ENCODE data around the gene RTKN. TPM values are rescaled to one million over a fixed set of nuclear protein-coding genes. Genes with fewer than 3 reads are reported as not detected.

The RTKN gene
- total and polyA plus RNA-seq, 4 donors = 21.9 to 46.0 (median 30.6) TPM

DNA sequence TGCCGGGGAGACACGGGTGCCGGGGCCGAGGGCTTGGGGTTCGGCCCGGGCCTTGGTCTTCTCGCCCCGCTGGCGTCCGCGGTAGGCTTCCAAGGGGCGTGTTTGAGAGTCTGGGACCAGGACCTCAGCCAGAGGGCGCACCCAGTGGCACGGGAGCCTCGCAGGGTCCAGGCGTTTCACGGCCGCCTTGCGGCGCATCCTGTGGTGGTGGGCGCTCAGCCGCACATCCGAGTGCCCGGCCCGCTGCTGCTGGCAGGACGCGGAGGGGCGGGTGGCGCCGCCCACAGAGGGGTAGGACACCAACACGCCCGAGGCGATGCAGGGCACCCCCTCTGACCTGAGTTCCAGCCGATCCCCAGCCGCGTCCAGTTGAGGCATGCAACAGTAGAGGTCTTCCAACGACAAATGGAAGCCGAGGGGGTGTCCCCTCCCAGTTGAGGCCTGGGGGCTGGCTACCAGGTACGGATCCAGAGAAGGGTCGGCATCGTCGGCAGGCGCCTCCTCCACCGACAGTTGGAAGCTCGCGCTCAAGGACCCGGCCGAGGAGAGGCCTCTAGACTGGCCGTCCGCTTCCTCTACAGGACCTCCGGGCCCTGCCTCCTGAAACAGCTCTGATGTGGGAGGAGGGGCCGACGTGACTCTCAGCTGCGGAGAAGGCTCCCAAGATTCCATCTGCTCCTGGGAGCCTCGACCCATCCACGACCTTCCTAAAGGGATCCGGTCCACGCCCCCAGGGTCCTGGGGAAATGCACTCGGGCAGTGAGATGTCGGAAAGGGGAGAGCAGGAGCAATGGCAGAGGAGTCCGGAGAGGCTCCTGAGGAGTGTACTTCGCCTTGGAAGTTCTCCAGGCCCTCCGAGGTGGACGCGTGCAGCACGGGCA is 26.6 kb downstream of the RTKN start:
- Histone ChIP-seq H3K9ac (ENCODE audit: insufficient read depth in 1 of 2, low read length in 2 of 2) (peak overlapping the region in 1 of 2 donors; percentile 33), H3K4me3 (peak overlapping the region; percentile 49), H3K27me3 (ENCODE audit: control insufficient read depth in 3 of 3, insufficient read depth in 3 of 3, low read length in 2 of 3) (no peaks in the 10 kb centered on the region), H3K27ac (ENCODE audit: low read depth in 1 of 2, low read length in 1 of 2) (peak overlapping the region in 1 of 2 donors; percentile 8), H3K4me1 (ENCODE audit: control insufficient read depth in 5 of 5, insufficient read depth in 5 of 5, low read length in 5 of 5) (peaks cover 0 to 21% (median 0%) of the 10 kb centered on the region in 5 donors), H3K9me3 (ENCODE audit: control insufficient read depth in 4 of 4, insufficient read depth in 3 of 4, low read length in 3 of 4) (no peaks in the 10 kb centered on the region), H3K36me3 (ENCODE audit: control insufficient read depth in 4 of 4, insufficient read depth in 4 of 4, low read length in 4 of 4) (no peaks in the 10 kb centered on the region)
- ATAC-seq (ENCODE audit: insufficient read depth, low FRiP score) (peak; percentile 56), DNase-seq (peak; percentile 65 to 80 (median 76))
- TF ChIP-seq, protein P1, sequence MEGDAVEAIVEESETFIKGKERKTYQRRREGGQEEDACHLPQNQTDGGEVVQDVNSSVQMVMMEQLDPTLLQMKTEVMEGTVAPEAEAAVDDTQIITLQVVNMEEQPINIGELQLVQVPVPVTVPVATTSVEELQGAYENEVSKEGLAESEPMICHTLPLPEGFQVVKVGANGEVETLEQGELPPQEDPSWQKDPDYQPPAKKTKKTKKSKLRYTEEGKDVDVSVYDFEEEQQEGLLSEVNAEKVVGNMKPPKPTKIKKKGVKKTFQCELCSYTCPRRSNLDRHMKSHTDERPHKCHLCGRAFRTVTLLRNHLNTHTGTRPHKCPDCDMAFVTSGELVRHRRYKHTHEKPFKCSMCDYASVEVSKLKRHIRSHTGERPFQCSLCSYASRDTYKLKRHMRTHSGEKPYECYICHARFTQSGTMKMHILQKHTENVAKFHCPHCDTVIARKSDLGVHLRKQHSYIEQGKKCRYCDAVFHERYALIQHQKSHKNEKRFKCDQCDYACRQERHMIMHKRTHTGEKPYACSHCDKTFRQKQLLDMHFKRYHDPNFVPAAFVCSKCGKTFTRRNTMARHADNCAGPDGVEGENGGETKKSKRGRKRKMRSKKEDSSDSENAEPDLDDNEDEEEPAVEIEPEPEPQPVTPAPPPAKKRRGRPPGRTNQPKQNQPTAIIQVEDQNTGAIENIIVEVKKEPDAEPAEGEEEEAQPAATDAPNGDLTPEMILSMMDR (IDR thresholded peaks at IDR 0.05; ENCODE audit: control extremely low read depth, extremely low read depth) = no peak
- 6 to 10% methylated on average over 49 to 66 of the region's 66 CpGs for WGBS, 2 donors

GRCh38 chr2:74414441-74414840 is 27.3 kb downstream of the RTKN start:
- H3K27ac ChIP-seq (ENCODE audit: low read depth in 1 of 2, low read length in 1 of 2) = peak overlapping the region in 1 of 2 donors; percentile 8
- H3K4me1 ChIP-seq (ENCODE audit: control insufficient read depth in 5 of 5, insufficient read depth in 5 of 5, low read length in 5 of 5) = peaks cover 0 to 21% (median 0%) of the 10 kb centered on the region in 5 donors
- no peaks in the 10 kb centered on the region for H3K36me3 ChIP-seq (ENCODE audit: control insufficient read depth in 4 of 4, insufficient read depth in 4 of 4, low read length in 4 of 4)
- H3K4me3 ChIP-seq = peak overlapping the region; percentile 29
- DNase-seq = no peak
- WGBS, 2 donors = 54 to 59% methylated on average over 19 of the region's 19 CpGs
- ATAC-seq (ENCODE audit: insufficient read depth, low FRiP score) = no peak
- TF ChIP-seq, protein P1 (IDR thresholded peaks at IDR 0.05; ENCODE audit: control extremely low read depth, extremely low read depth) = no peak
- H3K9ac ChIP-seq (ENCODE audit: insufficient read depth in 1 of 2, low read length in 2 of 2) = no peak overlapping the region
- no peaks in the 10 kb centered on the region for H3K27me3 ChIP-seq (ENCODE audit: control insufficient read depth in 3 of 3, insufficient read depth in 3 of 3, low read length in 2 of 3)
- no peaks in the 10 kb centered on the region for H3K9me3 ChIP-seq (ENCODE audit: control insufficient read depth in 4 of 4, insufficient read depth in 3 of 4, low read length in 3 of 4)

- TF ChIP-seq, protein P1 (IDR thresholded peaks at IDR 0.05; ENCODE audit: control extremely low read depth, extremely low read depth) = no peak
- 83 to 87% methylated on average over 8 of the region's 8 CpGs for WGBS, 2 donors
- DNase-seq = no peak
- no peak overlapping the region for H3K9ac ChIP-seq (ENCODE audit: insufficient read depth in 1 of 2, low read length in 2 of 2)
- H3K36me3 ChIP-seq (ENCODE audit: control insufficient read depth in 4 of 4, insufficient read depth in 4 of 4, low read length in 4 of 4) = no peaks in the 10 kb centered on the region
- H3K9me3 ChIP-seq (ENCODE audit: control insufficient read depth in 4 of 4, insufficient read depth in 3 of 4, low read length in 3 of 4) = no peaks in the 10 kb centered on the region
- no peak overlapping the region for H3K27ac ChIP-seq (ENCODE audit: low read depth in 1 of 2, low read length in 1 of 2)
- H3K4me3 ChIP-seq = no peak overlapping the region
- no peak for ATAC-seq (ENCODE audit: insufficient read depth, low FRiP score)
- H3K4me1 ChIP-seq (ENCODE audit: control insufficient read depth in 5 of 5, insufficient read depth in 5 of 5, low read length in 5 of 5) = peaks cover 0 to 21% (median 0%) of the 10 kb centered on the region in 5 donors
- peaks cover 0 to 8% (median 0%) of the 10 kb centered on the region in 3 donors for H3K27me3 ChIP-seq (ENCODE audit: control insufficient read depth in 3 of 3, insufficient read depth in 3 of 3, low read length in 2 of 3)
Observed at GRCh38 chr2:74413001-74413698, 28.6 kb downstream of the RTKN start.

Measured in lung (tissue), 12 donors.